Measurements from ENCODE around the gene COL5A2.

Gene COL5A2

DNA sequence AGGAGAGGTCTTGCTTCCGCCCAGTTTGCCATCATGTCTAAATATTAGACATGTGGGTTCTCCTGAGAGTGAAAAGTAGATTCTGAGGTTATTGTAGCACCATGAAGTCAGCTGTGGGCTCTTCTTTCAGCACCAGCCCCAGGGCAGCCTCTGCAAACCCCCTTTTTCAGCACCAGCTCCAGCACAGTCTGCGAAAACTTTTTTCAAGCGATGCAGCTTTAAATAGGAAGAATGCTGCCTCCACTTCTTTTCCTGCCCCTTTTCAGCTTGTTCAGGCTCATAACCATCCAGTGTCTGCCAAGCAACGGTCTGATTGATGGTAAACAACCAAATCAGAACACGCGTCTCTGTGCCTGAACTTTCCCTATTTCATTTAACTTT is at the start of gene COL5A2:
TSS of gene COL5A2 (minus strand) at position 192 of the 381 bp plus-strand sequence. CDS start at position 35, 157 bp downstream.
- DNase-seq (ENCODE audit: low spot score) = peak; percentile 13
- H3K27ac ChIP-seq = peak within 1 kb of the TSS; percentile 63
- TF ChIP-seq, protein P1, sequence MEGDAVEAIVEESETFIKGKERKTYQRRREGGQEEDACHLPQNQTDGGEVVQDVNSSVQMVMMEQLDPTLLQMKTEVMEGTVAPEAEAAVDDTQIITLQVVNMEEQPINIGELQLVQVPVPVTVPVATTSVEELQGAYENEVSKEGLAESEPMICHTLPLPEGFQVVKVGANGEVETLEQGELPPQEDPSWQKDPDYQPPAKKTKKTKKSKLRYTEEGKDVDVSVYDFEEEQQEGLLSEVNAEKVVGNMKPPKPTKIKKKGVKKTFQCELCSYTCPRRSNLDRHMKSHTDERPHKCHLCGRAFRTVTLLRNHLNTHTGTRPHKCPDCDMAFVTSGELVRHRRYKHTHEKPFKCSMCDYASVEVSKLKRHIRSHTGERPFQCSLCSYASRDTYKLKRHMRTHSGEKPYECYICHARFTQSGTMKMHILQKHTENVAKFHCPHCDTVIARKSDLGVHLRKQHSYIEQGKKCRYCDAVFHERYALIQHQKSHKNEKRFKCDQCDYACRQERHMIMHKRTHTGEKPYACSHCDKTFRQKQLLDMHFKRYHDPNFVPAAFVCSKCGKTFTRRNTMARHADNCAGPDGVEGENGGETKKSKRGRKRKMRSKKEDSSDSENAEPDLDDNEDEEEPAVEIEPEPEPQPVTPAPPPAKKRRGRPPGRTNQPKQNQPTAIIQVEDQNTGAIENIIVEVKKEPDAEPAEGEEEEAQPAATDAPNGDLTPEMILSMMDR (conservative IDR thresholded peaks at IDR 0.05; ENCODE audit: low read depth) = no peak
- CTCF ChIA-PET = no interaction called here
- POLR2A ChIA-PET (ENCODE audit: low non-redundant PET) = no interaction called here

DNA sequence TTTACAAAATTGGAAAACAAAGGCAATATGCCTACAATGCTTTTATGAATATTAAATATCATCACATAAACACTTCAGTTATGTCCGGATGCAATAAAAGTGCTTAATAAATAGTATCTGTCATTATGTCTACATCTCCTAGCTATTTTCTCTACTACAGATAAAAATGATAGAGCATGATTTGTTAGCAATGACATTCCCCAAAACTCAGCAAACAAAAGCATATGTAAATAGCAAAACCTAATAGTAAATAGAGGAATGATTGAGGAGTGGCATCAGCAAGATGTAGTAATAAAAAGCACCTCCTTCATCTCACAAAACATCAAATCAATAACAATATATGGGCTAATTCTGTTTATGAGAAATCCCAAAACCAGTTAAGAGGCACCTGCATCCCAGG is 46.5 kb upstream of the COL5A2 start:
- POLR2A ChIA-PET (ENCODE audit: low non-redundant PET) = no interaction called here
- CTCF ChIA-PET = interaction anchor here (1.5 kb wide), 1 partner anchor 9 kb away, joined by 3 read pairs; no protein-coding TSS in a partner anchor
- H3K27ac ChIP-seq = no peak overlapping the region
- DNase-seq (ENCODE audit: low spot score) = no peak
- TF ChIP-seq, protein P1 (conservative IDR thresholded peaks at IDR 0.05; ENCODE audit: low read depth) = no peak

GRCh38 chr2:189225032-189225431 is 45.5 kb upstream of the COL5A2 start:
- TF ChIP-seq, protein P1 (conservative IDR thresholded peaks at IDR 0.05; ENCODE audit: low read depth) = no peak
- POLR2A ChIA-PET (ENCODE audit: low non-redundant PET) = no interaction called here
- no peak for DNase-seq (ENCODE audit: low spot score)
- CTCF ChIA-PET = interaction anchor here (0.6 kb wide), 1 partner anchor 9 kb away, joined by 3 read pairs; no protein-coding TSS in a partner anchor
- no peak overlapping the region for H3K27ac ChIP-seq

DNA sequence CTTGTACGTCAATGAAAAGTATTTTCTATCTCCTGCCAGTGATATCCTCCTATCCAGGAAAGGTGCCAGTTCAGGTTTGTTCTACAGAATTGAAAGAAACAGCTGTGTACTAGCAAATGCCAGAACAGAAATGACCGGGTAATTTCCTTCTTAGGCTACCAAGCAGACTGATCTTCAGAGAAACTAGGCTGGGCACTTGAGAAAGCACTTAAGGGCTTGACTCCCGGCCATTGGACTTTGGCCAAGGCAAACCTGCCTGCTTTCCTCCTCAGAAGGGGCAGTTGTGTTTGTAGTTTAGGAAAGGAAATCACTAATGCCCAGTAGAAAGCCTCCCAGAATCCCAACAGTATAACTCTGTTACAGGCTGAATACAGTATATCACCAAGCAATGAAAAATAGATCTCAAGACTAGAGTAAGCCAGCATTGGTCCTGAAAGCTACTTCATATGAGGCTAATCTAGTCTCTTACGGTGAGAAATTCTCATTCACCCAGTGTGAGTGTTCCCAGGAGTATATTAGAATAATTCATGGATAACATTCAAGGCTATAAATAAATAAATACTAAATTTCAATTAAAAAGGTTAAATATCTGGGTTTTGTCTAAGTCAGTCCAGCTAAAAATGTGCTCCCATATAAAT is 43.0 kb upstream of the COL5A2 start:
- POLR2A ChIA-PET (ENCODE audit: low non-redundant PET) = no interaction called here
- CTCF ChIA-PET = no interaction called here
- no peak overlapping the region for H3K27ac ChIP-seq
- DNase-seq (ENCODE audit: low spot score) = peak; percentile 13
- TF ChIP-seq, protein P1 (conservative IDR thresholded peaks at IDR 0.05; ENCODE audit: low read depth) = no peak

GRCh38 chr2:189221811-189222467 is 42.4 kb upstream of the COL5A2 start:
- no peak overlapping the region for H3K27ac ChIP-seq
- CTCF ChIA-PET = interaction anchor here (0.5 to 1.0 kb wide), 2 partner anchors 25 to 26 kb away, joined by 5 read pairs; no protein-coding TSS in a partner anchor
- TF ChIP-seq, protein P1 (conservative IDR thresholded peaks at IDR 0.05; ENCODE audit: low read depth) = no peak

GRCh38 chr2:189218236-189218635 is 38.7 kb upstream of the COL5A2 start:
- CTCF ChIA-PET = interaction anchor here (0.8 kb wide), 1 partner anchor 70 kb away, joined by 5 read pairs; no protein-coding TSS in a partner anchor
- POLR2A ChIA-PET (ENCODE audit: low non-redundant PET) = no interaction called here
- no peak for DNase-seq (ENCODE audit: low spot score)
- no peak overlapping the region for H3K27ac ChIP-seq
- TF ChIP-seq, protein P1 (conservative IDR thresholded peaks at IDR 0.05; ENCODE audit: low read depth) = no peak

More at GRCh38 chr2:189221811-189222467, 42.4 kb upstream of the COL5A2 start:
- DNase-seq (ENCODE audit: low spot score) = peak; percentile 54
- POLR2A ChIA-PET (ENCODE audit: low non-redundant PET) = no interaction called here
